GM18507 (cell line): ENCODE data around the gene KRTAP12-4.
"Not testable (repeated sequence)": the region's sequence is repeated elsewhere in the genome, so short reads cannot be mapped to it uniquely, and the experiment has no call there.

Experiments used
- DNase-seq: peaks from one replicate; pipeline ENCODE4 v3.0.0; 2011; ENCODE audit warnings: low read depth; ENCODE audit not compliant: insufficient read length; ENCODE audit errors: extremely low spot score
- FAIRE-seq: peaks from 2 replicates; lab custom pipeline; 2011; peaks lifted over from hg19 to GRCh38; lab: Jason Lieb, UNC

Gene KRTAP12-4, protein sequence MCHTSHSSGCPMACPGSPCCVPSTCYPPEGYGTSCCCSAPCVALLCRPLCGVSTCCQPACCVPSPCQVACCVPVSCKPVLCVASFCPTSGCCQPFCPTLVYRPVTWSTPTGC

DNA sequence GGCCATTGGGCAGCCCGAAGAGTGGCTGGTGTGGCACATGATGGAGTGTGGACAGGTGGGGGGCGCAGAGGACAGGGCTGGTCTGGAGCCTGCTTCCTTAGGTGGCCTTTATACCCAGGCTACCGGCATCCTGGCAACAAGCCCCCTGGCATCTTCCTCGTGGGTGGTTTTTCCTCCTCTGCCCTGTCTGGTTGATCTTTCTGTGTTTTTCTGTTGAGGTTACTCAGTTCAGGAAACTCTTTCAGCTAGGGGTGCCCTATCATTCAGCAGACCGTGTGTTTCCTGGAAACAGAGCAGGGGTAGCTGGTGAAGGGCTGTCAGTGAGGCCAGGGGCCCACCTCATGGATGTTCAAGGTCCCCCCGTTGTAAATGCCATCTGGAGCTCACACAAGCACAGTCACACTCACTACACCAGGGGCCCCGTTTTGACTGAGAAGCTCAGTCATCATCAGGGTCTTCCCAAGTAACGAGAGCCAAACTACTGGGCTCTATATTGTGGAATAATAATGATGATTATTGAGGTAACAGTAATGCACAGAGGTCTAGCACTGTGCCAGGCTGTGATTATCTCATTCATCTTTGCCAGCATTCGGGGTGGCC lies at the start of gene KRTAP12-4:
KRTAP12-4 (minus strand) TSS at position 84 of the 600 bp plus-strand sequence; CDS start at position 39, 45 bp downstream.
- DNase-seq, result no peak
- FAIRE-seq, result no peak

GRCh38 chr21:44703731-44704635 lies 49.5 kb upstream of the KRTAP12-4 start:
- DNase-seq, result no peak
- FAIRE-seq, result no peak

GRCh38 chr21:44702973-44703730 lies 48.7 kb upstream of the KRTAP12-4 start:
- FAIRE-seq (no peak), DNase-seq (no peak)

DNA sequence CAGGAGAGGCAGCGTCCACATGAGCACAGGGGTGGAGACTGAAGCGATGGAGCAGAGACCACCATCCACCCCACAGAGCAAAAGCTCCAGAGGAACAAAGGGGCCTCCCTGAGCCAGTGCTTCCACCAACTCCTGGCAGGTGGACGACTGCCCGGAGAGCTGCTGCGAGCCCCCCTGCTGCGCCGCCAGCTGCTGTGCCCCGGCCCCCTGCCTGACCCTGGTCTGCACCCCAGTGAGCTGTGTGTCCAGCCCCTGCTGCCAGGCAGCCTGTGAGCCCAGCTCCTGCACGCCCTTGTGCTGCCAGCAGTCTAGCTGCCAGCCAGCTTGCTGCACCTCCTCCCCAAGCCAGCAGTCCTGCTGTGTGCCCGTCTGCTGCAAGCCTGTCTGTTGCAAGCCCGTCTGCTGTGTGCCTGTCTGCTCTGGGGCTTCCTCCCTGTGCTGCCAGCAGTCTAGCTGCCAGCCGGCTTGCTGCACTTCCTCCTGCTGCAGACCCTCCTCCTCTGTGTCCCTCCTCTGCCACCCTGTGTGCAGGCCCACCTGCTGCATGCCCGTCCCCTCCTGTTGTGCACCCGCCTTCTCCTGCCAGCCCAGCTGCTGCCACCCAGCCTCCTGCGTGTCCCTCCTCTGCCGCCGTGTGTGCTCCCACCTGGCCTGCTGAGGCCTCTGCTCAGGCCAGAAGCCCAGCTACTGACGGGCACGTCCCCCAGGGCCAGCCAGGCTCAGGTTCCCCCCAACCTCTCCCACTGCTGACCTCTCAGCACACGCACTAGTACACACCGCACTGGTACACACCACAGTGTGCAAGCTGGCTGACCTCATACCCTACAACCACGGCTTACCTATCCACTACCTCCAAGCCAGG lies 47.9 kb upstream of the KRTAP12-4 start:
- FAIRE-seq (no peak), DNase-seq (no peak)

GRCh38 chr21:44701541-44701940 lies 47.1 kb upstream of the KRTAP12-4 start:
- FAIRE-seq, result no peak
- DNase-seq, result no peak

- DNase-seq (no peak), FAIRE-seq (no peak)
Observed at GRCh38 chr21:44701023-44701400, 46.6 kb upstream of the KRTAP12-4 start.

- FAIRE-seq, result no peak
- DNase-seq, result no peak
Observed at GRCh38 chr21:44700101-44701022, 45.9 kb upstream of the KRTAP12-4 start.

DNA sequence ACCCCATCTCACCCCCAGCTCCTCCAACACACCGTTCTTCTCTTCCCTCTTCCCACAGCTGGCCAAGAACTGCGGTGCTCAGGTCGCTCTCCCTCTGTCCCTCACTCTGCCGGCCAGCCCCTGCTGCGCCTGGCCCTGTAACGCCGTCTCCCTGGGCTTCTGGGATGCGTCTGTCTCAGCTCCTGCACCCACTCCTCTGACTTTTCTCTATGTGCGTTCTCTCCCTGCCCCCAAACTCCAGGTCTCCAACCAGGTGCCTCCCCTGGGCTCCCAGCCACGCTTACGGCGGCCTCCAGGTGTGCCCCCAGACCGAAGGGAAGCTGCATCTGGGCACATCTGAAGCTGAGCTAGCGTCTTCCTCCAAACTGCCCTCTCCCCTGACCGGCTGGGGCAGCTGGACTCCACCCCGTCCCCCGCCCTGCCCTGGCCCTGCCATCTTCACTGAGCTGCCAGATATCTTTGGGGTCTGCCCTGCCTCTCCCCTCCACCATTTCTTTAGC lies 45.1 kb upstream of the KRTAP12-4 start:
- no peak for FAIRE-seq
- no peak for DNase-seq

DNA sequence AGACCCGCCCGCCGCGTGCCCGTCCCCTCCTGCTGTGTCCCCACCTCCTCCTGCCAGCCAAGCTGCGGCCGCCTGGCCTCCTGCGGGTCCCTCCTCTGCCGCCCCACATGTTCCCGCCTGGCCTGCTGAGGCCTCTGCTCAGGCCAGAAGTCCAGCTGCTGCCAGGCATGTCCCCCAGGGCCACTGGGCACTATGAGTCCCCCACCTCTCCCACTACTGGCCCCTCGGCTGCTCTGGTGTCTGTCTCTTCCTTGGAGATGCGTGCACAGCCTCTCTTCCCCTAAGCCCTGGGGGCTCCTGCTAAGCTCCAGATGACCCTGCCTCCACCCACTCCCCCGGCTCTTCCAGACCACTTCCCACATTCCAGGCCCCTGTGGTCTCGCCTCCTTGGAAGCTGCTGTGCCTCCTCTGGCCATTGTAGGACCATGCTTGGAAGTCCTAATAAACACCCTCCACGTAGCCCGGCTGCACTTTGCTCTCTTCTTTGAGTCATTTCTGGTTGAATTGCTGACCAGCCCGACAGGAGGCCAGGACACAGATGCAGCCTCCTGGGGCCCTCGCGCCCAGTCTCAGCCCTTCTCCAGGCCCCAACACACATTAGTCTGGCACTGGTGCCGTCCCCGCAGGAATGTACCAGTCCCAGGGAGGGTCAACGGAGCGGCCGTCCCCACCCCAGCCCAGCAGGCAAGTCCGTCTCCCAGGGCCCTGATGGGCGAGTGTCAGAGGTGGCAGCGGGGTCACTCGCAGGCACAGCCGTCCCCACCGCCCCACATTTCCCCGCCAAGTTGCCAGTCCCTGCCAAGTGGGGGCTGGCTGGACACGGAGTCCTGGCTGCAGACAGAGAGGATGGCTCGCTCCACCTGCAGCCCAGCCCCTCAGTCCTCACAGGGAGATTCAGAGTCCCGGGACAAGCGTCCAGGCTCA lies 43.6 kb upstream of the KRTAP12-4 start:
- no peak for DNase-seq
- FAIRE-seq, result no peak

DNA sequence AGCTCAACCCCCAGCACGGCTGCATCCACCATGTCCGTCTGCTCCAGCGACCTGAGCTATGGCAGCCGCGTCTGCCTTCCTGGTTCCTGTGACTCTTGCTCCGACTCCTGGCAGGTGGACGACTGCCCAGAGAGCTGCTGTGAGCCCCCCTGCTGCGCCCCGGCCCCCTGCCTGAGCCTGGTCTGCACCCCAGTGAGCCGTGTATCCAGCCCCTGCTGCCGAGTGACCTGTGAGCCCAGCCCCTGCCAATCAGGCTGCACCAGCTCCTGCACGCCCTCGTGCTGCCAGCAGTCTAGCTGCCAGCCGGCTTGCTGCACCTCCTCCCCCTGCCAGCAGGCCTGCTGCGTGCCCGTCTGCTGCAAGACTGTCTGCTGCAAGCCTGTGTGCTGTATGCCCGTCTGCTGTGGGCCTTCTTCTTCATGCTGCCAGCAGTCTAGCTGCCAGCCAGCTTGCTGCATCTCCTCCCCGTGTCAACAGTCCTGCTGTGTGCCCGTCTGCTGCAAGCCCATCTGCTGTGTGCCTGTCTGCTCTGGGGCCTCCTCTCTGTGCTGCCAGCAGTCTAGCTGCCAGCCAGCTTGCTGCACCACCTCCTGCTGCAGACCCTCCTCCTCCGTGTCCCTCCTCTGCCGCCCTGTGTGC lies 42.8 kb upstream of the KRTAP12-4 start, which contains the start of gene KRTAP10-12:
KRTAP10-12 (plus strand) TSS at position 1 of the 639 bp plus-strand sequence; CDS start at position 31, 30 bp downstream.
- DNase-seq, FAIRE-seq: not testable (repeated sequence)

DNA sequence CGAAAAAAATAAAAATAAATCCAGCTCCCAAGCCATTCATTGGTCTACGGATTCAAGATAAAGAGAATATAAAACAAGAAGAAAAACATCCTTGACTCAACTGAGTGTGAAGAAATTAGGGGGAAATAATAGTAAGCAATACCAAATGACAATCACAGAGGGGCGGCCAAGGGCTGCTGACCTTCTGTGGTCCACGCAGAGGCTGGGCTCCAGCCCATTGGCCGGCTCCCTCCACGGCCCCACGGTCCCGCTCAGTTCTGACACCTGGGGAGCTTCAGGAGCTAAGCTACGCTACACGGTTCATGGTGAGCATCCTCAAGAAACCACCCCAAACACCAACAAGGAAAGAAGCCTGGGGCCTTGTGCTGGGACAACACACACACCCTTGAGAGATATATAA lies 42.1 kb upstream of the KRTAP12-4 start:
- FAIRE-seq (no peak), DNase-seq (no peak)

- FAIRE-seq (no peak), DNase-seq (no peak)
Observed at GRCh38 chr21:44695641-44696040, 41.2 kb upstream of the KRTAP12-4 start.

GRCh38 chr21:44695184-44695583 lies 40.7 kb upstream of the KRTAP12-4 start:
- no peak for FAIRE-seq
- DNase-seq, result no peak

DNA sequence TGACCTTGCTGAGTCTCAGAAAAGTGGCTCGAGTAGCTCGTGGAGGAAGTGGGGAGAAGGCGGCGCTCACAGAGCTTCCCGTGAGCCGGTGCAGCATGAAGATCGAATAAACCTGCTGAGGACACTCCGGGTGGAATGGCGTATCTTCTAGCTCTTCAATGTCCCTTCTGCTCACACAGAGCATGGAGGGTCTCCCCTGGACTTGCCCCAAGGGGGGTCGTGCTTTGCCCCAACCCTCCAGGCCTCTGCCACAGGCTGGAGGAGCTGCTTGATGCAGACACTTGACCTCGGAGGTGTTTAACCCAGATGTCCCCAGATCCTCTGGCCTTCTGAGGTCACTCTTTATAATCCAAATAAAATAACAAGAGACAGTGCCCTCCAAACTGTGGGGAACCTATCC lies 40.3 kb upstream of the KRTAP12-4 start:
- no peak for FAIRE-seq

GRCh38 chr21:44692798-44693512 lies 38.5 kb upstream of the KRTAP12-4 start:
- DNase-seq (no peak), FAIRE-seq (no peak)

More for the DNA sequence above, 40.3 kb upstream of the KRTAP12-4 start:
- DNase-seq, result no peak

DNA sequence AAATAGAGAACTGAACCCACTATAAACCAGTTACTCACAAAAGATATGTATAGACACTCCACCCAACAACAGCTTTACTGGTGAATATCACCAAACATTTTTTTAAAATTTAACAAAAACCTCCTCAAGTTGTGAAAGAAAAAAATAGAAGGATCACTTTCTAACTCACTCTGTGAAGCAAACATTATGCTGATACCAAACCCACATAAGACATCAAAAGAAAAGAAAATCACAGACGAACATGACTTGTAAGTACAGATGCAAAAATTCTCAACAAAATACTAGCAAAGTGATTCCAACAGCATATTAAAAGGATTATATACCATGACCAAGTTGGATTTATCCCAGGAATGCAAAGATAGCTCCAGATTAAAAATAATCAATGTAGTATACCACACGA lies 37.2 kb upstream of the KRTAP12-4 start:
- FAIRE-seq, result no peak
- DNase-seq, result no peak
